Activated naive CD8-positive, alpha-beta T cell (primary cell): ENCODE data around the gene MX2.
"Not testable (repeated sequence)": the region's sequence is repeated elsewhere in the genome, so short reads cannot be mapped to it uniquely, and the experiment has no call there.

Source experiments
- H3K27ac Mint-ChIP-seq: one replicate; pipeline ENCODE4 v1.8.0; 2021; ENCODE audit warnings: mixed read lengths
- H3K27me3 Mint-ChIP-seq: one replicate; pipeline ENCODE4 v1.8.0; 2021; ENCODE audit warnings: mixed read lengths
- H3K36me3 Mint-ChIP-seq: one replicate; pipeline ENCODE4 v1.8.0; 2021; ENCODE audit warnings: mixed read lengths
- H3K4me1 Mint-ChIP-seq: one replicate; pipeline ENCODE4 v1.8.0; 2021; ENCODE audit warnings: low read depth, mixed read lengths
- H3K4me3 Mint-ChIP-seq: one replicate; pipeline ENCODE4 v1.8.0; 2021; ENCODE audit warnings: mild to moderate bottlenecking, mixed read lengths
- H3K9me3 Mint-ChIP-seq: one replicate; pipeline ENCODE4 v1.8.0; 2021; ENCODE audit warnings: low read depth, mixed read lengths

MX2 gene

DNA sequence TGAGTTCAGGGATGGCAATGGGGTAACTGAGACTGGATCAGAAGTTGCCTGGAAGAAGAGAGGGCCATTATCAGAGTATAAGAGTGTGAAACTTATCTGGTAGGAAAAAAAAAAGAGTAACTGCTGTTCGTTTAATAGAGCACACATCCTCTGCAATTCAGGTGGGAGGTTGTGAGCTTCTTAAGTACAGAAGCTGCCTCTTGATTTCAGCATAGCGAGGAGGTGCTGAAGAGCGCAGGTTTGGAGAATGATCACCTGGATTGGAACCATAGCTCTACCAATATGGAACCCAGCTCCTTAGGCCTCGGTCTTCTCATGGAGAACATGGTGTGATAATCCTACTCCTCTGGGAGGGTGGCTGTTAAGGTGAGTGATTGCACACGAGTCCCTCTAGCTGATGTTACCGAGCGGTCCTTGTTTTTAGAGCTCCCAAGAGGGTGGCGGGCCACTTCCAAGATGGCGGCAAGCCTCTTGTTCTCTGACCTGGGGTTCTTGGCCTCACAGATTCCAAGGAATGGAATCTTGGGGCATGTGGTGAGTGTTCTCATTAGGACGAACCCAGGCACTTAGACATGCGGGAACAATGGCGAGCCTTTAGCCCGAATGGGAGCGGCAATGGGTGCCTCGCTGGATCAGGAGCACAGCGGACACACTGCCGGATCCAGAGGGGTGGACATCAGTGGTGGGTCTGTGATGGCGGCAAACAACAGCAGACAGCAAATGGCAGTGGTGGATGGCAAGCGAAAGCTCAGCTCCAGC is 60.9 kb downstream of the MX2 start:
- no peak overlapping the region for H3K4me3 Mint-ChIP-seq
- no peaks in the 10 kb centered on the region for H3K36me3 Mint-ChIP-seq
- H3K27me3 Mint-ChIP-seq, result no peaks in the 10 kb centered on the region
- H3K9me3 Mint-ChIP-seq, result peaks cover 4% of the 10 kb centered on the region
- H3K27ac Mint-ChIP-seq, result no peak overlapping the region
- H3K4me1 Mint-ChIP-seq, result peaks cover 42% of the 10 kb centered on the region

DNA sequence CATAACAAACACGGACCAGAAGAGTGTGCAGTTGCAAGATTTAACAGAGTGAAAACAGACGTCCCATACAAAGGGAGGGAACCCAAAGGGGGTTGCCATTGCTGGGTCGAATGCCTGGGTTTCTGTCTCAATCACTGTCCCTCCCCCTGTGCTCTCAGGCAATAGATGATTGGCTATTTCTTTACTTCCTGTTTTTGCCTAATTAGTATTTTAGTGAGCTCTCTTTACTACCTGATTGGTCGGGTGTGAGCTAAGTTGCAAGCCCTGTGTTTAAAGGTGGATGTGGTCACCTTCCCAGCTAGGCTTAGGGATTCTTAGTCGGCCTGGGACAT is 61.4 kb downstream of the MX2 start:
- not testable (repeated sequence) for H3K9me3 Mint-ChIP-seq, H3K36me3 Mint-ChIP-seq, H3K4me3 Mint-ChIP-seq, H3K27me3 Mint-ChIP-seq
- H3K4me1 Mint-ChIP-seq, result peaks cover 47% of the 10 kb centered on the region
- peak overlapping the region; percentile 68 for H3K27ac Mint-ChIP-seq

DNA sequence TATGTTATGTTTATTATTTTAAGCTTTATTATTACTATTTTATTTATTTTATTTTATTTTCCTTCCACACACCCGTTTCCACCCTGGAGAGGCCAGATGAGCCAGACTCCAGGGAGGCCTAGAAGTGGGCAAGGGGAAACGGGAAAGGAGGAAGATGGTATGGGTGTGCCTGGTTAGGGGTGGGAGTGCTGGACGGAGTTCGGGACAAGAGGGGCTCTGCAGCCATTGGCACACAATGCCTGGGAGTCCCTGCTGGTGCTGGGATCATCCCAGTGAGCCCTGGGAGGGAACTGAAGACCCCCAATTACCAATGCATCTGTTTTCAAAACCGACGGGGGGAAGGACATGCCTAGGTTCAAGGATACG is 63.7 kb downstream of the MX2 start:
- Mint-ChIP-seq H3K4me1 (peaks cover 57% of the 10 kb centered on the region), H3K27ac (peak overlapping the region; percentile 94), H3K9me3 (no peaks in the 10 kb centered on the region), H3K36me3 (peaks cover 6% of the 10 kb centered on the region), H3K27me3 (no peaks in the 10 kb centered on the region), H3K4me3 (peak overlapping the region; percentile 92)

DNA sequence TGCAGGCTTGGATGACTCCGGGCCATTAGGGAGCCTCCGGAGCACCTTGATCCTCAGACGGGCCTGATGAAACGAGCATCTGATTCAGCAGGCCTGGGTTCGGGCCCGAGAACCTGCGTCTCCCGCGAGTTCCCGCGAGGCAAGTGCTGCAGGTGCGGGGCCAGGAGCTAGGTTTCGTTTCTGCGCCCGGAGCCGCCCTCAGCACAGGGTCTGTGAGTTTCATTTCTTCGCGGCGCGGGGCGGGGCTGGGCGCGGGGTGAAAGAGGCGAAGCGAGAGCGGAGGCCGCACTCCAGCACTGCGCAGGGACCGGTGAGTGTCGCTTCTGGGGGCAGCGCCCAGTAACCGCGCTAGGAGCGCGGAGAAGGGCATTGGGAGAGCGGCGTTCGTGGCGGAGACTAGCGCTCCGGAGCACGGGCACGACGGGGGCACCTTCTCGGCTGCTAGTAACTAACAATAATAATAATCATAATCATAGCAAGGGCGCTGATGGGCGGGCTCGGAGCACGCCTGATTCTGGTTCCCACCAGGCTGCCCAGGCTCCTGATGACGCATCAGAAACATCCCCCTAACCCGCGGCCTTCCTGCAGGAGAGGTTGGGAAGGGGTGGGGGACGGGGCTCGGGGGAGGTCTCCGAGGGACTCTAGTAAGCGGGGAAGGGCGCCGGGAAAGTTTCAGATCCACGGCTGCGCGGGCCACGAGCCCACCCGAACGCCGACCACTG is 64.3 kb downstream of the MX2 start, which contains the start of gene MX1:
MX1 (plus strand) TSS at position 286 of the 722 bp plus-strand sequence. CDS start 5,832 bp downstream, outside the sequence.
- H3K4me1 Mint-ChIP-seq, result peaks cover 55% of the 10 kb centered on the region

DNA sequence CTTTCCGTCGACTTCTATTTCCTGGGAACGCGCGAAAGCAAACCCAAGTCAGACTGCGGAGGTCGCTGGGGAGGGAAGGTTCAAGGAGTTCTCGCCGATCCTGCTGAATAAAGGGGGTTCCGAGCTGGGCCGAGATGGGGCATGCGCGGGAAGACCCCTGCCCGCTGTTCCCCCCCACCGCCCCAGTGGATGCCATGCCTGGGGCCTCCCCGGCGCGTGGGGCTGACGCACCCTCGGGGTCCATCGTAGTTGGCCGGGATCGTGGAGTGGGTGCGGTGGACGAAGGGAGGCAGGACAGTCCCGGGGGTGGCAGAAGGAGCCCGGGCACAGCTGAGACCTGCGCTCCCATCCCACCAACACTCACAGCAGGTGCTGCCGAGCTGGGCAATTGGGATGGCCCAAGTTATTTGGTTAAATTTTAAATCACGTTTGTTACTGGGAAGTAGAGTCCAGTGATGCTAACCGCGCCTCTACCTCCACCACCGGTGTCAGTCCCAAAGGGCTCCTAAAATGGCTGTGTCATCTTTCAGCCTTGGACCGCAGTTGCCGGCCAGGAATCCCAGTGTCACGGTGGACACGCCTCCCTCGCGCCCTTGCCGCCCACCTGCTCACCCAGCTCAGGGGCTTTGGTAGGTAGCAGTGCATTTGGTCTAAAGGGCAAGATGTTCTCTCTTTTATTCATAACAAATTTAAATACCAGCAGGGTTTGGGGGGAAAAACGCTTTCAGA is 65.0 kb downstream of the MX2 start:
- H3K4me1 Mint-ChIP-seq, result peaks cover 55% of the 10 kb centered on the region

More for the DNA sequence above, 64.3 kb downstream of the MX2 start, which contains the start of gene MX1:
- Mint-ChIP-seq H3K36me3 (peaks cover 6% of the 10 kb centered on the region), H3K4me3 (peak within 1 kb of the TSS; percentile 92), H3K27me3 (no peaks in the 10 kb centered on the region), H3K27ac (peak within 1 kb of the TSS; percentile 94), H3K9me3 (no peaks in the 10 kb centered on the region)

DNA sequence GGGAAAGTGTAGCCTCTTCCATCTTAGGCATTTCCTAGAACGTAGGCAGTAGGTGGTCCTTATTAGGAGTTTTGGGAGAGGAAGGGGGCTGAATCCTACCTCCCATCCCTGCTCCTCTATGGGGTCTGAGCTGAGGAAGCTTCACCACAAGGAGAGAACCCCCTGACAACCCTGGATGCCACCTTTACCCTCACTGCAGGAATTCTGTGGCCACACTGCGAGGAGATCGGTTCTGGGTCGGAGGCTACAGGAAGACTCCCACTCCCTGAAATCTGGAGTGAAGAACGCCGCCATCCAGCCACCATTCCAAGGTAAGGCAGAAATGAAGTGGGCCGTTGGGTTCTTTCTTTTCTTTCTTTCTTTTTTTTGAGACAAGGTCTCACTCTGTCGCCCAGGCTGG is 65.7 kb downstream of the MX2 start:
- peak overlapping the region; percentile 81 for H3K27ac Mint-ChIP-seq
- H3K36me3 Mint-ChIP-seq, result peaks cover 15% of the 10 kb centered on the region
- H3K4me3 Mint-ChIP-seq, result peak overlapping the region; percentile 92
- peaks cover 56% of the 10 kb centered on the region for H3K4me1 Mint-ChIP-seq
- no peaks in the 10 kb centered on the region for H3K9me3 Mint-ChIP-seq
- no peaks in the 10 kb centered on the region for H3K27me3 Mint-ChIP-seq

More for the DNA sequence above, 65.0 kb downstream of the MX2 start:
- Mint-ChIP-seq H3K27me3 (no peaks in the 10 kb centered on the region), H3K4me3 (peak overlapping the region; percentile 92), H3K27ac (peak overlapping the region; percentile 81), H3K9me3 (no peaks in the 10 kb centered on the region), H3K36me3 (peaks cover 9% of the 10 kb centered on the region)

DNA sequence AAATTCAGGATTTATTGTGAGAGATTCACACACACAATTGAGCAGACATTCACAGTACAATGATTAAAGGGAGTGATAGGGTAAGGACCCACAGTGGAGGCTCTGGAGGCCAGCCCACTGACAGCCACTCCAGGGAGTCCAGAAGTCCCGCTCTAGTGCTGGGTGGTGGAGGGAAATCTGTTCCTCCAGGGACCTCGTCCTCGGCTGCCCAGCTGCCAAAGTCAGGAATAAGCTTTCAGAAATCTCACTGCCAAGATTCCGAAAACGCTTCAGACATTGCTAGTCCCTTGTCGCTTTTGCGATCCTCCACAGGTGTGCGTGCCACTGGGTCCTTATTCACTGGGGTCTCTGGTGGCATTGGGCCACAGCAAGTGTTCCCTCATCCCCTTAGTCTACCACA is 66.5 kb downstream of the MX2 start:
- peak overlapping the region; percentile 81 for H3K27ac Mint-ChIP-seq
- H3K36me3 Mint-ChIP-seq, result peaks cover 19% of the 10 kb centered on the region
- H3K27me3 Mint-ChIP-seq, result no peaks in the 10 kb centered on the region
- H3K4me3 Mint-ChIP-seq, result peak overlapping the region; percentile 92
- H3K9me3 Mint-ChIP-seq, result no peaks in the 10 kb centered on the region
- peaks cover 58% of the 10 kb centered on the region for H3K4me1 Mint-ChIP-seq

DNA sequence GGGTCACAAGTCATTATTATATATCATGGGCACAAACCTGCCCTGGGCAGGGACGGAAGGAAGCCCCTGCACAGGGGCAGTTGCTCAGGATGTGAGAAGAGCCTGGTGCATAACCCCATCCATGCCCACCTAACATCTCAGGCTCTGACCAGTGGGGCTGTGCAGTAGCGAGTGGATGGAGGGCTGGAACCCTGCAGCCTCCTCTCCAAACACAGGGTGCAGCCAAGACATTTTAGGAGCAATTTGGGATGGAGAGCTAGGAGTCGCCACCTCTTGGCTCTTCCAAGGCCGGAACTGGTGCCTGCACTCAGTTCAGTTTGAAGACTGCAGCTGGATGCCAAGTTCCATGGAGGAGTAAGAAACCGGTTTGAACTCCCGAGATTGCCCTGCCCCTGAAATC is 67.0 kb downstream of the MX2 start:
- Mint-ChIP-seq H3K27me3 (no peaks in the 10 kb centered on the region), H3K27ac (peak overlapping the region; percentile 81), H3K4me3 (peak overlapping the region; percentile 27), H3K9me3 (no peaks in the 10 kb centered on the region), H3K36me3 (peaks cover 22% of the 10 kb centered on the region), H3K4me1 (peaks cover 53% of the 10 kb centered on the region)

DNA sequence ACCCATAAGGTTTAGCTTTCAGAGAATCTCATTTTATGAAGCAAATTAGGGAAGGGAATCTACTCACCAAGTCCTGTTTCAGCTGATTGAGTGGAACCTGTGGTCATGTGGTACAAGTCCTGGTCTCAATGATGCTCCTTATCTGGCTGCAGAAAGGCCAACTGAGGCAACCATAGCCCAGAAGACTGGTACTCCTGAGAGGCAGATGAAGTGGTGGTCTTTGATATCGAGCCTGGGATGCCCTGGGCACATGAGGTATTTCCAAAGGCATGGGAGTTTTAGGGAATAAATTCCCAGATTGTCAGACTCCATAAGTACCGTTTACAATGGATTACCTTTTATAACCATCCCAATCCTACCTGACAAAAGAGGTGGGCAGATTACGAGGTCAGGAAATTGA is 67.5 kb downstream of the MX2 start:
- Mint-ChIP-seq H3K27ac (peak overlapping the region; percentile 41), H3K27me3 (no peaks in the 10 kb centered on the region), H3K36me3 (peaks cover 25% of the 10 kb centered on the region), H3K4me1 (peaks cover 52% of the 10 kb centered on the region), H3K9me3 (peaks cover under 1% of the 10 kb centered on the region), H3K4me3 (no peak overlapping the region)

DNA sequence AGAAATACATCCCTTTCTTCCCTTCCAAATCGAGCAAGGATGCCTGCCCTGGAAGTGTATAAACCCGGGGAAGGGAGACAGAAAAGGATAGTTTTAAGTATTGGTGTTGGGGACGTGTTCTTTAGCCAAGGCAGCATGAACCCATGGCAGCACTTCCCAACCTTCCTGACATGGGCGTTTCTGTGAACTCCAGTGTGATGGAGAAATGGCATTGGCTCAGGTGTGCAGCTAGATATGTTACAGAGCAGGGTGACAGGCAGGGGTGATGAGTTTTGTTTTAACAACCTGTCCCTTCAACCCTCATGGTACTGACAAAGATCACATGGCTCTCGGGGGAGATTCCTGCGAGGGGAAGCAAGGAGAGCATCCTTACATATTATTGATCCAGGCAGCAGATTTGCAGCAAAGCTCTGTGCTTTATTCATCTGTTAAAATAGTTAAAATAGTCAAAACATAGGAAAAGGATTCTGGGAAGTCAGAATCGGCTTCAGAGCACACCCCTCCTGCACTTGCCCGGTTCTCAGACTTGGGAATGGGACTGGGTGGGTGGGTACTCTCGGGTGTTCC is 68.2 kb downstream of the MX2 start:
- peak overlapping the region; percentile 47 for H3K27ac Mint-ChIP-seq
- peak overlapping the region; percentile 0 for H3K4me3 Mint-ChIP-seq
- H3K36me3 Mint-ChIP-seq, result peaks cover 32% of the 10 kb centered on the region
- H3K4me1 Mint-ChIP-seq, result peaks cover 52% of the 10 kb centered on the region
- peaks cover 5% of the 10 kb centered on the region for H3K9me3 Mint-ChIP-seq
- H3K27me3 Mint-ChIP-seq, result no peaks in the 10 kb centered on the region

DNA sequence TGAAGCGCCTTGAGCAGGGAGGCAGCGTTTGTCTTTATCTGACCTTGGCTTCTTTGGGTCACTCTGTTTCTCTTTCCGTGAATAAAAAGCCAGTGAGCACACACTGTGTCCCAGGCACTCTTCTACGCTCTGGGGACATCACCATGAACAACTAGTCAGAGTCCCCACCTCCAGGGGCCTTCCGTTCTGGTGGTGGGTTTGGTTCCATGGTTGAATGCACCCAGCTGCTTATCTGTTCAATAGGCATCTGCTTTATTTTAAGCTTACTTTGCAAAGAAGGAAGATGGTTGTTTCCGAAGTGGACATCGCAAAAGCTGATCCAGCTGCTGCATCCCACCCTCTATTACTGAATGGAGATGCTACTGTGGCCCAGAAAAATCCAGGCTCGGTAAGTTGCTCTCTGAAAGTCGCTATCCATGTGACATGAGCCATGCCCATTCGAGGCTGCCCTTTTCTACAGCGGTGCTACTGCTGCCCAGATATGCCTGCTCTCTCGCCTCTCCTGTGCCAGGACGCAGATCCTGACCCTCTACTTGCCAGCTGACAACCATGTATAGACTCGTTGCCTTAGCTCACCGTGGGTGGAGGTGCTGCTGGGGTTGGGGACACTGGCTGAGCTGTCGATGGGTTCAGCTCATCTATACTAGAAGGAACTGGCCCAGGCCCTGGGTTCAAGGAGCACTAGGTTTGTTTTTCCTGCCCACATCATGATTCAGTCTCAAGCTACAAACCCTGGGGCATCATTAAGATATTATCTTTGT is 70.1 kb downstream of the MX2 start:
- H3K4me1 Mint-ChIP-seq, result peaks cover 45% of the 10 kb centered on the region

DNA sequence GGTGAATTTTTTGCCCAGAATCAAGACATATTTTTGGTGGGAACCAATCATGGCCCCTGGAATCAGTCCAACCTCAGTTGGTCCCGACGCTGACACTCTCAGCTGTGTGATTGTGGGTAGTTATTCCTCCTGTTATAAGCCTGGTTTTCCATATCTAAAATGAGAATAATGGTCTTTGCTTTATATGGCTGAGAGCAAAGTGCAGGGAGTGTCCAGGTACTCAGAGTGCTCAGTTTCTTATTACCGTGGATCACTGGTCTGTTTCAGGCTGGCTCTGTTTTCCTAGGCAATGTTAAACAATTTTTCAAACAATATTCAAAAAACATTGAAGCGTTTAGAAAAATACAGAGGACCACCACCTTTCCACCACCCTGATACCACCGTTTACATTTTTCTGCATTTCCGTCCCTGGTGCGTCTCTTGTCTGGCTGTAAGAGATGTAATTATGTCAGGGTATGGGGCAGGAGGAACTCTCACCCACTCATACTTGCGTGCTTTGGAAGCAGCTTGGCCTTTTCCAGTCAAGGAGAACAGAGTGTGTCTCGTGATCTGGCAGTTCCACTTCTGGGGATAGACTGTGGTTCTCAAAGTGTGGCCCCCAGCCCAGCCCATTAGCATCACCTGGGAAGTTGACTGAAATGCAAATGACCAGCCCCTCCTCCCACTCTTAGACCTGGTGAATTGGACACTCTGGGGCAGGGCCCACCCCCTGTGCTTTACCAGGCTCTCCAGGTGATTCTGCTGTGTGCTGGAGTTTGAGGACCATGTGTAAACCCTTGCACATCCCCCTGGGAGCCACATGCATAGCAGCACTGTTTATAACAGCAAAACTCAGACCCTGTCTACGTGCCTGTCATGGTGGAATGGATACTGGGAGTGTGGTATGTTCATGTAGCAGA is 71.0 kb downstream of the MX2 start:
- Mint-ChIP-seq H3K4me3 (no peak overlapping the region), H3K27me3 (no peaks in the 10 kb centered on the region), H3K4me1 (peaks cover 37% of the 10 kb centered on the region), H3K9me3 (peaks cover 5% of the 10 kb centered on the region), H3K36me3 (peaks cover 40% of the 10 kb centered on the region), H3K27ac (no peak overlapping the region)

More for the DNA sequence above, 70.1 kb downstream of the MX2 start:
- Mint-ChIP-seq H3K9me3 (peaks cover 5% of the 10 kb centered on the region), H3K27me3 (no peaks in the 10 kb centered on the region), H3K4me3 (no peak overlapping the region), H3K36me3 (peaks cover 40% of the 10 kb centered on the region), H3K27ac (no peak overlapping the region)

DNA sequence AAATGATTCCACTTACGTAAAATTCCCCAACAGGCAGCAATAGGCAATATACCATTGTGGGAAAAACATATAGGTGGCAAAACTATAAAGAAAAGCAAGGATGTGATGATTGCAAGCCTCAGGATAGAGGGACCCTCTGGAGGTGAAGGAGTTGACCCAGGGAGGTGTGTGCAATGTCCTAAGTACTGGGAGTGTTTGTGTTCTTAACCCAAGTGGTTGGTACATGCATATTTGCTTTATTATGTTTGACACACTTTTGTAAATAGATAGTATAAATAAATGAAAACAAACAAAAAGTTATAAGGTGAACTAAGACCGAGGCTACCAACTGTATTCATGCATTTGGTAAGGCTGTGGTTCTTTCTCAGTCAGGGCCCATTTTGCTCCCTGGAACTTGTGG is 71.7 kb downstream of the MX2 start:
- no peaks in the 10 kb centered on the region for H3K27me3 Mint-ChIP-seq
- H3K9me3 Mint-ChIP-seq, result peaks cover 5% of the 10 kb centered on the region
- no peak overlapping the region for H3K4me3 Mint-ChIP-seq
- no peak overlapping the region for H3K27ac Mint-ChIP-seq
- peaks cover 29% of the 10 kb centered on the region for H3K4me1 Mint-ChIP-seq
- peaks cover 40% of the 10 kb centered on the region for H3K36me3 Mint-ChIP-seq
